IPS-18c (cell line): Measurements from ENCODE around the gene GFER.
A peak's percentile ranks its signal among the peaks of the same experiment; 100 is the strongest.

Experiments used
- H3K4me3 ChIP-seq: 2 replicates; pipeline ENCODE4 v1.7.0; 2013; ENCODE audit warnings: low read depth, mild to moderate bottlenecking, low read length, moderate library complexity; ENCODE audit not compliant: insufficient read depth
- H3K9me3 ChIP-seq: one replicate; pipeline ENCODE4 v1.6.1; 2013; ENCODE audit warnings: mild to moderate bottlenecking, low read length, moderate library complexity; ENCODE audit not compliant: control insufficient read depth, insufficient read depth

GFER gene

DNA sequence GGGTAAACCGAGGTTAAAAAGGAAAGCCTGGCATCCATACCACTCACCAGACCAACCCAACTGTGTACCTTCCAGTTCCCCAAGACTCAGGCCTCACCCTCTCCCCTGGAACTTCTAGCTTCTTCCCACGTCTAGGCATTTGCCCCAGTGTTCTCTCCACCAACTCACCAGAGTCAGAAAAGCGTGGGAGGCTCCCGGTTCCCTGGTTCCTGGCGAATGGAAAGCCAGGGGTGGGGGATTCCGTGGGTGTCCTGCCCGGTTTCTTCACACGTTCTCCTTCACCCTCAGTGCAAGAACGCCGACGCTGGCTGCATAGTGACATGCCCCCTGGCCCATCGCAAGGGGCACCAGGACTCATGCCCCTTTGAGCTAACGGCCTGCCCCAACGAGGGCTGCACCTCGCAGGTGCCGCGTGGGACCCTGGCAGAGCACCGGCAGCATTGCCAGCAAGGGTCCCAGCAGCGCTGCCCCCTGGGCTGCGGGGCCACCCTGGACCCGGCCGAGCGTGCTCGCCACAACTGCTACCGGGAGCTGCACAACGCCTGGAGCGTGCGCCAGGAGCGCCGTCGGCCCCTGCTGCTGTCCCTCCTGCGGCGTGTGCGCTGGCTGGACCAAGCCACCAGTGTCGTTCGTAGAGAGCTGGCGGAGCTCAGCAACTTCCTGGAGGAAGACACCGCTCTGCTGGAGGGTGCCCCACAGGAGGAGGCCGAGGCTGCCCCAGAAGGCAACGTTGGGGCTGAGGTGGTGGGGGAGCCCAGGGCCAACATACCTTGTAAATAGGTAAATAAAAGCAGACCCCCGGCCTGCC lies 15.6 kb upstream of the GFER start:
- no peak overlapping the region for H3K4me3 ChIP-seq
- H3K9me3 ChIP-seq = no peaks in the 10 kb centered on the region

DNA sequence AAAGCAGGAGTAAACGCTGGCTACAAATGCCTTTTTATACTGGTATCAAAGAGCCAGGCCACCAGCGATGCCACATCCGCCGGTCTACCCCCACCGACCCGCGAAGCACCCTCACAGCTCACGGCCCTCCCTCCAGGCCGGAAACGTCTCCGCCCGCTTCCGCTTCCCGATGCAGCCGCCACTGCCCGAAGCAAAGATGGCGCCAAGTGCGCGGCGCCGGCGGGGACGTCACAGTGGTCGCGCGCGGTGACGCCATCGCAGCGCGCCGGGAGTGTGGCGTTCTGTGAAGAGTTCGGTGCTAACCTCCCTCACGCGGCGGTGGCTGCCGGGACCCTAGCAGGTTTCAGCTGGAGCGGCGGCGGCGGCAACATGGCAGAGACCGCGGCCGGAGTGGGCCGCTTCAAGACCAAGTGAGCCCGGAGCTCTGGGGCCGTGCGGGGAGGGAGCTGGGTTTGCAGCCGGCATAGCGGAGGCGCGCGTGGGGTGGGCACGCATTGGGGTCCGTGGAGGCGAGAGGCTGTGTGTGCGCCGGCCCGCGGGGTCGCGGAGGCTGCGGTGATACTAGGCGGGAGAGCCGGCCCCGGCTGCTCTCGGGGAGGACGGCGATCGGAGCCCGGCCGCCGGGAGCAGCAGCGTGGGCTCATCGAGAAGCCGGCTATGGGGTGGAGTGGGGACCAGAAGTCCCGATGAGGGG lies 12.1 kb upstream of the GFER start, which contains the start of gene TBL3:
Gene TBL3, plus strand, starts transcription at position 258 of the 694 bp plus-strand sequence. Its CDS starts 112 bp downstream, at position 370.
- Histone ChIP-seq H3K9me3 (no peaks in the 10 kb centered on the region), H3K4me3 (peak within 1 kb of the TSS; percentile 73)

DNA sequence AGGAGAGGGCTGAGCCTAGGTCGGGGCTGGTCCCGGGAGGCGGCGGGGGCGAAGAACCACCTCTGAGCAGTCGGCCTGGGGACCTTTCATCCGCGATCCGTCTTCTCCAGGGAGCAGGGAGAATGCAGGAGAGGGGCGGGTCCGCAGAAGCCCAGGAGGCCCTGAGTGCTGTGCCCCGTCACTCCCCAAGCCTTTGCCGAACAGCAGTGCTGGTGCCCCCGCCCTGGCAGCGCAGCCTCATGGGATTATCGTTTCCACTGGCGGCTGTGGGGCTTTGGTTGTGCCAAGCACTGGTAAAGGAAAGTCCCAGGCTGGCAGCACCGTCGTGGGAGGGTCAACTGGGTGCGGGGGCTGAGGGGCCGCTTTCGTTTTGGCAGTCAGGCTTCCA lies 11.5 kb upstream of the GFER start:
- H3K9me3 ChIP-seq = no peaks in the 10 kb centered on the region
- H3K4me3 ChIP-seq = peak overlapping the region; percentile 73

DNA sequence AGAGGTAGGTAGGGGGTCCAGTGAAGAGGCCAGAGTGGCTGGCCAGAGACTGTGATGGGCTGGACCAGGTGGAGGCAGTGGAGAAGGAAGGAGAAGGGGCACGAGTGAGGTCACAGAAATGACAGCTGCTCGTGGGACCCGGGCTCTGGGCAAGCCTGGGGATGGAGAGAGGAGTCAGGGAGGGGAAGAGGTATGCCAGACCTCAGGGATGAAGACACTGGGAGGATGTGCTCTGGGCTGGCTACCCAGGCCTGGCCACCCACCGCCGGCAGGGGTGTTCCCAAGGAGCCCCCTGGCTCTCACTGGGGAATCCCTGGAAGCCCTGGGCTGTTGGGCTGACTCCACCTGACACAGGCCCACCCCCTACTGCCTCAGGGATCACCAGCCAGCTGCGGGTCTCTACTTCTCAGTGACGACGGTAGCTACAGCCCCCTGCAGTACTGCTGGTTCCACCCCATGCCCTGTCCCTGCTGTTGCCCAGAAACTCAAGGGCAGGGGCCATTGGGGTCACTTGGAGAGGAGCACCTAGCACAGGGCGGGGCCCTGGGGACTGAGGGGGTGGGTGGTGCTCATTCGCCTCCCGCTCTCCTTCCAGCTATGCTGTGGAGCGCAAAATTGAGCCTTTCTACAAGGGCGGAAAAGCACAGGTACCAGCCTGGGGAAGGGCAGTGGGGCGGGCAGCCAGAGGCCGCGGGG lies 10.4 kb upstream of the GFER start:
- H3K4me3 ChIP-seq = no peak overlapping the region

DNA sequence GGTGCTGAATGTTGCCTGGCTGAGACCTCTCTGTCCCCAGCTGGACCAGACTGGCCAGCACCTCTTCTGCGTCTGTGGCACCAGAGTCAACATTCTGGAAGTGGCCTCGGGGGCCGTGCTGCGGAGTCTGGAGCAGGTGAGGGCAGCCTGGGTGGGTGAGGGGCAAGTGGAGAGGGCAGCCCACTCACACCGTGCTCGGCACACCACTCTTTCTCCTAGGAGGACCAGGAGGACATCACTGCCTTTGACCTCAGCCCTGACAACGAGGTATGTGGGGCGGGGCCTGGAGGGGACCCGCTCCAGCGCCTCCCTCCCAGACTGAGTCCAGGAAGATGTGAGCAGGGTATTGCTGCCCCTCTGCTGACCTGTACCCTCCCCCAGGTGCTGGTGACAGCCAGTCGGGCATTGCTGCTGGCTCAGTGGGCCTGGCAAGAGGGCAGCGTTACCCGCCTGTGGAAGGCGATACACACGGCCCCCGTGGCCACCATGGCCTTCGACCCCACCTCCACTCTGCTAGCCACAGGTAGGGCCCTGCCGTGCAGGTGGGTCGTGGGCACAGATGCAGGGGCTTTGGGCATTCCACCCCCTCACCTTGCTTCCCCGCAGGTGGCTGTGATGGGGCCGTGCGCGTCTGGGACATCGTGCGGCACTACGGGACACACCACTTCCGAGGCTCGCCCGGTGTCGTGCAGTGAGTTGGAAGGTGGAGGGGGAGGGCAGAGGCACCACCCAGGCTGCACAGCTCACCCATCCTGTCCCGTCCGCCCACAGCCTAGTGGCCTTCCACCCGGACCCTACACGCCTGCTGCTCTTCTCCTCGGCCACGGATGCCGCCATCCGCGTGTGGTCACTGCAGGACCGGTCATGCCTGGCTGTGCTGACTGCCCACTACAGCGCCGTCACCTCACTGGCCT lies 9.6 kb upstream of the GFER start:
- no peaks in the 10 kb centered on the region for H3K9me3 ChIP-seq
- H3K4me3 ChIP-seq = no peak overlapping the region

More for the DNA sequence above, 10.4 kb upstream of the GFER start:
- H3K9me3 ChIP-seq = no peaks in the 10 kb centered on the region

DNA sequence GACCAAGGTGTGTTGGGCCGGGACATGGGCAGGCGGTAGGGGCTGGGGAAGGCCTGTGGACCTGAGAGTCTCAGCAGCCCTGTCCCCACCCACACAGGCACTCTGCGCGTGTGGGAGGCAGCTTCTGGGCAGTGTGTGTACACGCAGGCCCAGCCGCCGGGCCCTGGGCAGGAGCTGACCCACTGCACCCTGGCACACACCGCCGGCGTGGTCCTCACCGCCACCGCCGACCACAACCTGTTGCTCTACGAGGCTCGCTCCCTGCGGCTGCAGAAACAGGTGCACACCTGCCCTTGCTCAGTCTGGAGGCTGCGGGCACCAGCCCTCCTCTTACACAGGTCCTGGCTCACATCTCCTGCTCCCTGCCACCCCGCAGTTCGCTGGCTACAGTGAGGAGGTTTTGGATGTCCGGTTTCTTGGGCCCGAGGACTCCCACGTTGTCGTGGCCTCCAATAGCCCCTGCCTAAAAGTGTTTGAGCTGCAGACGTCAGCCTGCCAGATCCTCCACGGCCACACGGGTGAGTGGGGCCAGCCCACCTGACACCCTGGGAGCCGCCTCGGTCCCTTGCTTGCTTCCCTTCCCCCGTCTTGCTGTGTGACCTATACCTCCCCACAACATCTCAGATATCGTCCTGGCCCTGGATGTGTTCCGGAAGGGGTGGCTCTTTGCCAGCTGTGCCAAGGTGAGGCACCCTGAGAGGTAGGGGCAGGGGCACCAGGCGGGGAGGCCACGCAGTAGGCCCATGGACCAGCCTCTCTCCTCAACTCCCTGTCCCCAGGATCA lies 8.4 kb upstream of the GFER start:
- Histone ChIP-seq H3K9me3 (peaks cover 3% of the 10 kb centered on the region), H3K4me3 (no peak overlapping the region)

DNA sequence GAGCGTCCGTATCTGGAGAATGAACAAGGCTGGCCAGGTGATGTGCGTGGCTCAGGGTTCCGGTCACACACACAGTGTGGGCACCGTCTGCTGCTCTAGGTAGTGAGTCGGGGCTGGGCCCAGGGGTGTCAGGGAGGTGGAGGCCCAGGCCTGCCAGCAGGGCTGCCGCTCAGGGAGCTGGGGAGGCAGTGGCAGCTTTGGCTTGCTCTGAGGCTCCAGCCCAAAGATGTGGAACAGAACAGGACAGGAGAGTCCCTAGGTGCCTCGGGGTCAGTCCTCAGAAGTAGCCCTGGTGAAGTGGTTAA lies 7.8 kb upstream of the GFER start:
- peaks cover 3% of the 10 kb centered on the region for H3K9me3 ChIP-seq
- no peak overlapping the region for H3K4me3 ChIP-seq

DNA sequence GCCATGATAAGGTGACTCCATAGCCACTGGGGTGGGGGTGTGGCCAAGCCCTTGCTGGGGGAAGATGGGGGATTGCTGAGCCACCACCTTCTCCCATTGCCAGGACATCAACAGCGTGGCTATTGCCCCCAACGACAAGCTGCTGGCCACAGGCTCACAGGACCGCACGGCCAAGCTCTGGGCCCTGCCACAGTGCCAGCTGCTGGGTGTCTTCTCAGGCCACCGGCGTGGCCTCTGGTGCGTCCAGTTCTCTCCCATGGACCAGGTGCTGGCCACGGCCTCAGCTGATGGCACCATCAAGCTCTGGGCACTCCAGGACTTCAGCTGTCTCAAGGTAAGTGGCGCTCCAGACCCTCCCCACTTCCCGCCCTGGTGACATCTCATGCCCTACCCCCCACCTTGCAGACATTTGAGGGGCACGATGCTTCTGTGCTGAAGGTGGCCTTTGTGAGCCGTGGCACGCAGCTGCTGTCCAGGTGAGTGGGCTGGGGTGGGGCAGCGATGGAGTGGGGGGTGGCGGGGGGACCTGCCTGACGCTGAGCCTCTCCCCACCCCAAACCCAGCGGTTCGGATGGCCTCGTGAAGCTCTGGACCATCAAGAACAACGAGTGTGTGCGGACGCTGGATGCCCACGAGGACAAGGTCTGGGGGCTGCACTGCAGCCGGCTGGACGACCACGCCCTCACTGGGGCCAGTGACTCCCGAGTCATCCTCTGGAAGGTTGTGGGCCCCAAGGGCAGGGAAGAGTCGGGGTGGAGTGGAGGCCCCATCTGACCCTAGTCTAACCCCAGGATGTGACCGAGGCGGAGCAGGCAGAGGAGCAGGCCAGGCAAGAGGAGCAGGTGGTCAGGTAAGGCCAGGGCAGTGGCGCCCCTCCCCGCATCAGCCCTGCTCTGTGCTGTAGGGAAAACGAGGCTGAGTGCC lies 6.8 kb upstream of the GFER start:
- peaks cover 3% of the 10 kb centered on the region for H3K9me3 ChIP-seq
- H3K4me3 ChIP-seq = no peak overlapping the region

DNA sequence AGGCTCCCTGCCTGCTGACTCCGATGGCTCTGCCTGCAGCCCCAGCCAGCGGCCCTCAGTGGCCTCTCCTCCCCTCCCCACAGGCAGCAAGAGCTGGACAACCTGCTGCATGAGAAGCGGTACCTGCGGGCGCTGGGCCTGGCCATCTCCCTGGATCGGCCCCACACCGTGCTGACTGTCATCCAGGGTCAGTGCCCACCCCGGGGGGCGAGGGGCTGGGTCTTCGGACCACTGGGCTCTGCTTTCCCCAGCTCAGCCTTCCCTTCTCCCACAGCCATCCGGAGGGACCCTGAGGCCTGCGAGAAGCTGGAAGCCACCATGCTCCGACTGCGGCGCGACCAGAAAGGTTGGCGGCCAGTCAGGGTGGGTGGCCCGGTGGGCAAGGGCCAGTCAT lies 6.1 kb upstream of the GFER start:
- no peak overlapping the region for H3K4me3 ChIP-seq
- peaks cover 3% of the 10 kb centered on the region for H3K9me3 ChIP-seq

DNA sequence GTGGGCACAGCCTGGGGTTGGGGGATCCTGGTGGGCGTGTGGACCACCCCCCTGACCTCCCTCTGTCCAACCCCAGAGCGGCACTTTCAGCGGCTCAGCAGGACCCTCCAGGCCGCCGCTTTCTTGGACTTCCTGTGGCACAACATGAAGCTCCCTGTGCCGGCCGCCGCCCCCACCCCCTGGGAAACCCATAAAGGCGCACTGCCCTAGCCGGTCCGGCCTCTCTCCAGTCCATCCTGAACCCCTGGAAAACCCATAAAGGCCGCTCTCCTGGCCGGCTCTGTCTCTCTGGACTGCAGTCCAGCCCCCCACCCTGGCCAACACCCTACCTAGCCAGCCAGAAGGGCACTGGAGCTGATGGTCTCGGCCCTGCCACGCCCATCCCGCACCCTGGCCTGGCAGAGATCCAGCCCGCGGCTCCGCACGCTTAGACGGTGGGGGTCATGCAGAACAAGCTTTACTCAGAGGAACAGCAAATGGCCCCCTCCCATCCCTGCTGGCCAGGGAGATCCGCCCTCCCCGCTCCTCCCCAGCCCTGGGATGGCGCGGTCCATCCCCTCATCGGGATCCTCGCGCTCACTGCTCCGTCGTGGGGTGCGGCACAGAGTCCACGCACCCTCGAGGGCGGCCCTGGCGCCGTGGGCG lies 5.4 kb upstream of the GFER start:
- H3K9me3 ChIP-seq = peaks cover 3% of the 10 kb centered on the region

DNA sequence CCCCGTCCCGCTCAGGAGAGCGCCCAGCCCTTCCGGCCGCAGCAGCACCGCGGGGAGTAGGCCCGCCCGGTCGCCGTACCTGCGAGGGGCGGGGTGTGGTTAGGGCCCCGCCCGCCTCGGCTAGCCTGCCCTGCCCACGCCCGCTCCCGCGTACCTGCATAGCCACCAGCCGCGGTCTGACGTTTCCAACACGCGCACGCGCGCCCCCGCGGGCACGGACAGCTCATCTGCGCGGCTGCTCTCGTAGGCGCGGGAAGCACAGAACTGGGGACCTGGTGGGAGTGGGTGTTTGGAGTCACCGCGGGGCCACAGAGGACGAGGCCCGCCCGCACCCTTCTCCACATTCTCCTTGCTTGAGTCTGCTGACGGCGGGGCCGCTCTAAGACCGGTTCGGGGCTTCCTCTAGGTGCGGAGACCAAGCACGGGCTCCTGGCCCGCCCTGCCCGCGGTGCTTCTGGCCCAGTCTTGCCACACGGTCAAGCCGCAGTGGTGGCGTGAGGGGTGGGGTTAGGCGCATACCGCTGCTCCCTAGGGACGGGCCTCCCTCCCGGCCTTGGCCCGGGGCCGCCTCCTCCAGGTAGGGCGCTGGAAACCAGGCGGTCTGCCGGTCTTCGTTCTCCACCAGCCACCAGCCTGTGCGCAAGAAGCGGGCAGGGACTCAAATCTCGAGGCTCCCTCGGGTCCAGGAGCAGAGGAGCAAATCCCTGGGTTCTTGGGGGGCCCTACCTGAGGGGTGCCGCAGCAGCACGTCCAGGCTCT lies 4.5 kb upstream of the GFER start:
- Histone ChIP-seq H3K9me3 (peaks cover 3% of the 10 kb centered on the region), H3K4me3 (peak overlapping the region; percentile 43)

More for the DNA sequence above, 5.4 kb upstream of the GFER start:
- H3K4me3 ChIP-seq = peak overlapping the region; percentile 43

DNA sequence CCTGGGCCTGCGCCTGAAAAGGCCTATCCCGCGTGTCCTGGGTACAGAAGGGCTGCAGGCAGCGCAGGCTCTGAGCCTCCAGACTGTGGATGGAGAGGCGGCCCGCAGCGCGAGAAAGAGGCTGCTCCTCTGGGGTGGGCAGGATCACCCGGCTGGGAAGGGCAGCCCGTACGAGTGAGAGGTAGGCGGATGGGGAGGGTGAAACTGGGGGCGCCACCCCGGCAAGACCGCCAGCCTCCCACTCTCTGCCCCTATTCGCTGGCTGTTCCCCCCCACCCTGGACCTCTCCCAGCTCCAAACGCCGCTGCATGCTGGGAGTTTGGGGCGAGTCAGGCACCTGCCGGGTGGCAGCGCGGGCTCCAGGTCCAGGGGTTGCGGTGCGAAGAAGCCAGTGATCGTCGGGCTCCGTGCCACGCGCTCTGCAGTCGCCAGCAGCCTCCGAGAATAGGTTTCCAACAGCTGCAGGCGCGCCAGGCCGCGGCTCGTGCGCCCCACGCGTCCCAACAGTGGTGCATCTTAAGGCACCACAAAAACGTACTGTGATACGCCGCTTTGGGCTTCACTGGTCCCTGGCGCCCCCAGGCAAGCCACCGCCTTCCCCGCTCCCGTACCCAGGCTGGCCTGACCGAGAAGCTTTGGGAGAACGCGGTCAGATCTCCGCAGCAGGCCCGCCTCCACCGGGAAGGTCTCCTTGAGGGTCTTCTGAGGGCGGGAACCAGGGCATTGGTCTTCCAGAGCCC lies 3.8 kb upstream of the GFER start:
- Histone ChIP-seq H3K9me3 (peaks cover 3% of the 10 kb centered on the region), H3K4me3 (peak overlapping the region; percentile 43; the same call in 1 of the 2 replicates)

DNA sequence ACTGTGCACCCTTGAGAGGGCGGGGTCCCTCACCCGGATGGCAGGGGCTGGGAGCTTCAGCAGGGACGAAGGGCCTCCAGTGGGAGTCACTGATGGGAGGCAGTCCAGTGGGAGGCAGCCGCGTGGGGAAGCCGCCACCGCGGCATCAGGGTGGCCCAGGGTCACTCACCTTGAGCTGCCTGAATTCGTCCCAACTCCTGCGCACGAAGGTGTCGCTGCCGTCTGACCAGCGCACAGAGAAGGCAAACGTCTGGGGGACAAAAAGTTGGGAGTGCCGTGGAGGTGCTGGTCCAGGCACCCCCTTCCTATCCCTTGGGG lies 3.3 kb upstream of the GFER start:
- Histone ChIP-seq H3K9me3 (peaks cover 3% of the 10 kb centered on the region), H3K4me3 (peak overlapping the region; percentile 9)

DNA sequence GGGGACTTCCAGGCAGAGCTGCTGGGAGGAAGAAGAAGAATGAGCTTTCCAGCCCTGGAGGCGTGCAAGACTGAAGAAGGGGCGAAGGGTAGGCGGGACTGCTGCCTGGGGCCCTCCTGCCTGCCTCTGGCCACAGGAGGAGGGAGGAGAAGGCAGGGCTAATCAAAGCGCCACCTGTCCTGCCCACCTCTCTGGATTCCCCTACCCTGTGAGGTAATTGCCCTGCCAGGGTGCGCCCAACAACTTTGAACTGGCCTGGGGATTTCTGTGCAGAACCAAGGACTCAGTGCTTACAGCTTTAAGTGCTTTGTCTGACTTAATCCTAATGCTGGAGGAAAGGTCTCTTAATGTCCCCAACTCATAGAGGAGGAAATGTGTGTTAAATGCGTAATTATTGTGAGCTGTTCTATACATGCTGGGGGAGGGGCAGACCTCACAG lies 2.6 kb upstream of the GFER start, which contains the start of gene NOXO1:
Gene NOXO1, minus strand, starts transcription at position 72 of the 439 bp plus-strand sequence. CDS start 290 bp downstream, outside the sequence.
- Histone ChIP-seq H3K9me3 (peaks cover 3% of the 10 kb centered on the region), H3K4me3 (peak within 1 kb of the TSS; percentile 9)
